Loucy (cell line): ENCODE measurements around the gene SLITRK4.

Experiments used
- H2AFZ ChIP-seq: fragments of 200-600 bp; sonication (generic); 2 replicates; pipeline ENCODE4 v1.6.0; 2016; ENCODE audit warnings: antibody characterized with exemption, mild to moderate bottlenecking, low read length, moderate library complexity
- H3F3A ChIP-seq: fragments of 200-600 bp; 2 replicates; pipeline ENCODE4 v1.6.0; 2016; ENCODE audit warnings: antibody characterized with exemption, low read depth, mild to moderate bottlenecking
- H3K27me3 ChIP-seq: fragments of 200-600 bp; sonication (generic); 2 replicates; pipeline ENCODE4 v1.6.1; 2014; ENCODE audit warnings: low read length, mild to moderate bottlenecking; ENCODE audit not compliant: insufficient read depth, poor library complexity, severe bottlenecking
- H3K36me3 ChIP-seq: fragments of 200-600 bp; sonication (generic); 2 replicates; pipeline ENCODE4 v1.6.1; 2016; ENCODE audit warnings: low read length; ENCODE audit not compliant: insufficient read depth
- H3K4me1 ChIP-seq: fragments of 200-600 bp; sonication (generic); 2 replicates; pipeline ENCODE4 v1.5.1; 2014; ENCODE audit warnings: low read length, mild to moderate bottlenecking; ENCODE audit not compliant: insufficient read depth, poor library complexity, severe bottlenecking
- H3K4me2 ChIP-seq: fragments of 200-600 bp; sonication (generic); 2 replicates; pipeline ENCODE4 v1.6.0; 2014; ENCODE audit warnings: antibody characterized with exemption, low read length, low read depth, mild to moderate bottlenecking; ENCODE audit not compliant: poor library complexity, severe bottlenecking
- H3K4me3 ChIP-seq: fragments of 200-600 bp; sonication (generic); 2 replicates; pipeline ENCODE4 v1.5.1; 2014; ENCODE audit warnings: low read length, mild to moderate bottlenecking, mixed read lengths; ENCODE audit not compliant: poor library complexity, severe bottlenecking
- H3K79me2 ChIP-seq: fragments of 200-600 bp; sonication (generic); 2 replicates; pipeline ENCODE4 v1.6.1; 2014; ENCODE audit warnings: low read length; ENCODE audit not compliant: insufficient read depth
- H3K9ac ChIP-seq: fragments of 200-600 bp; sonication (generic); 2 replicates; pipeline ENCODE4 v1.6.0; 2014; ENCODE audit warnings: mild to moderate bottlenecking, low read depth, low read length, moderate library complexity; ENCODE audit not compliant: poor library complexity, severe bottlenecking
- H3K9me2 ChIP-seq: fragments of 200-600 bp; sonication (generic); replicated peaks from 2 replicates; pipeline ENCODE4 v1.6.1; 2016; ENCODE audit warnings: low read depth, low read length, mixed read lengths
- H3K9me3 ChIP-seq: fragments of 200-600 bp; sonication (generic); 2 replicates; pipeline ENCODE4 v1.6.1; 2014; ENCODE audit warnings: mild to moderate bottlenecking, antibody characterized with exemption, low read length, low read depth; ENCODE audit not compliant: insufficient read depth
- H4K20me1 ChIP-seq: fragments of 200-600 bp; sonication (generic); 2 replicates; pipeline ENCODE4 v1.6.0; 2014; ENCODE audit warnings: antibody characterized with exemption, low read length, mild to moderate bottlenecking; ENCODE audit not compliant: insufficient read depth, poor library complexity, severe bottlenecking
- CTCF ChIP-seq: fragments of 200-600 bp; sonication (generic); conservative IDR thresholded peaks from 2 replicates; pipeline ENCODE4 v1.5.1; 2014; ENCODE audit warnings: mild to moderate bottlenecking, antibody characterized with exemption, low read length
- EZH2phosphoT487 ChIP-seq: fragments of 200-600 bp; IDR thresholded peaks from 2 replicates; pipeline ENCODE4 v1.6.1; 2018; ENCODE audit warnings: antibody characterized with exemption, mild to moderate bottlenecking, moderate library complexity, borderline replicate concordance

SLITRK4 gene

DNA sequence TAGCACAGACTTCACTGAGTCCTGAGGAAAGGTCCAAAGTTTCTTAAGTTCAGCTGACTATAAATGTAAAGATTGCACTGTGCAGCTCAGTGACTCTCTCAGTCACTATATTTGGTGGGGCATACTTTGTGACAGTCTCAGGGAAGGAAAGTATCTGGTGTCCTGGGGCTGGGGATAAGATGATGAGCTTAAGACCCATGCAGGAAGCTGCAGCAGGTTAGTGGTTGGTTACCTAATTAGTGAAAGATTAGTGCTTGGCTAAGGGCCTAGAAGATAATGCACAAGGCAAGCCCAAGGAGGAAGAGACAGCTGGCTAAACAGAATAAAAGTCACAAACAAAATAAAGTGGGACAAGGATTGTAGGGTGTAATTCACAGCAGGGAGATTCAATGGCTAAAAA, 25.4 kb upstream of the SLITRK4 start:
- no peaks in the 10 kb centered on the region for H3K9me3 ChIP-seq
- no peak overlapping the region for H3K4me2 ChIP-seq
- no peaks in the 10 kb centered on the region for H3K9me2 ChIP-seq
- no peak overlapping the region for H3K4me3 ChIP-seq
- H2AFZ ChIP-seq, result no peak overlapping the region
- H3K79me2 ChIP-seq, result no peaks in the 10 kb centered on the region
- no peaks in the 10 kb centered on the region for H4K20me1 ChIP-seq
- TF ChIP-seq EZH2phosphoT487, result no peak
- TF ChIP-seq CTCF, result no peak
- no peaks in the 10 kb centered on the region for H3K36me3 ChIP-seq
- H3F3A ChIP-seq, result no peaks in the 10 kb centered on the region
- H3K9ac ChIP-seq, result no peak overlapping the region
- no peaks in the 10 kb centered on the region for H3K4me1 ChIP-seq
- no peaks in the 10 kb centered on the region for H3K27me3 ChIP-seq

GRCh38 chrX:143648705-143649104, 12.8 kb upstream of the SLITRK4 start:
- H4K20me1 ChIP-seq, result no peaks in the 10 kb centered on the region
- no peaks in the 10 kb centered on the region for H3K79me2 ChIP-seq
- no peaks in the 10 kb centered on the region for H3K9me3 ChIP-seq
- peak overlapping the region; percentile 87 for H2AFZ ChIP-seq
- H3K9ac ChIP-seq, result peak overlapping the region; percentile 56
- no peaks in the 10 kb centered on the region for H3K36me3 ChIP-seq
- no peak for TF ChIP-seq EZH2phosphoT487
- TF ChIP-seq CTCF, result peak; percentile 52
- no peaks in the 10 kb centered on the region for H3K9me2 ChIP-seq
- peak overlapping the region; percentile 79 for H3K4me2 ChIP-seq
- no peaks in the 10 kb centered on the region for H3F3A ChIP-seq
- H3K27me3 ChIP-seq, result no peaks in the 10 kb centered on the region
- peaks cover 3% of the 10 kb centered on the region for H3K4me1 ChIP-seq
- peak overlapping the region; percentile 65 for H3K4me3 ChIP-seq

DNA sequence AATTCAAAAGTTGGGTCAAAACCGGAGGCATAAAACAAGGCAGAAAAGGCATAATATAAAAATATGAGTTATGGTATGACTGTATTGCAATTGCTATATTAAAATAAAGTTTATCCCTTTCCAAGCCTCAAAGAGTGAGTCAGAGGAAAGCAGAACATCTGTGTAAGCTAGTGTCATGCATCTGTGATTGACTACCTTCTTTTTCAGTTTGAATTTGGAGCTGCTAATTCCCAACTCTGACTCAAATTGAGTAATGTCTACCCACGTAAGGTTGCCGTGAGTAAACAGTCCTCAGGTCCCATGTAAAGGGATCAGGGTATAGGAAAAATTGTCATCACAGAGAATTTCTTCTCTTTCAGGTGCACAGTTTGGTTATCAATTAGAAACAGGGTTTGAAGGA, 6.5 kb upstream of the SLITRK4 start:
- Histone ChIP-seq H3K4me2 (no peak overlapping the region), H4K20me1 (no peaks in the 10 kb centered on the region), H3K4me3 (no peak overlapping the region)

More for the DNA sequence above, 6.5 kb upstream of the SLITRK4 start:
- Histone ChIP-seq H3K9me2 (no peaks in the 10 kb centered on the region), H3K4me1 (peaks cover 3% of the 10 kb centered on the region), H3K79me2 (no peaks in the 10 kb centered on the region), H3F3A (no peaks in the 10 kb centered on the region), H3K27me3 (no peaks in the 10 kb centered on the region), H3K36me3 (no peaks in the 10 kb centered on the region), H2AFZ (no peak overlapping the region), H3K9me3 (no peaks in the 10 kb centered on the region), H3K9ac (no peak overlapping the region)
- TF ChIP-seq CTCF (no peak), EZH2phosphoT487 (no peak)
